SIG-M5 (cell line): ENCODE measurements around the gene INA.
"Not testable (repeated sequence)": the region's sequence is repeated elsewhere in the genome, so short reads cannot be mapped to it uniquely, and the experiment has no call there.

ENCODE experiments used
- DNase-seq: peaks from one replicate; lab custom pipeline; 2025; lab: John Stamatoyannopoulos, UW

The INA gene

GRCh38 chr10:103276896-103277712 is at the start of gene INA:
Gene INA, plus strand, starts transcription at chr10:103277138. Its CDS starts 74 bp downstream, at chr10:103277212.
- no peak for DNase-seq

DNA sequence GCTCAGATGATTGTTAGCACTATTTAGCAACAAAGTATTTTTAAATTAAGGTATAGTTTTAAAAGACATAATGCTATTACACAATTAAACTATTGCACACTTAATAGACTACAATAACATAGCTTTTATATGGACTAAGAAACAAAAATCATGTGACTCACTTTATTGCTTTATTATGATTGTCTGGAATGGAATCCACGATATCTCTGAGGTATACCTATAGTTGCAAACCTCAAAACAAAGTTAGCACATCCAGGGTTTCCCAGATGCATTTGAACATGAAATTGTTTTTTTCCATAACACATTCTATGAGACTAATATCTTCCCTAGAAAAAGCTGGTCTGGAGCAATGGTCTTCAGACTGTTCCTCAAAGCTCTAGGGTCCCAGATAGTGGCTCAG is 49.5 kb upstream of the INA start:
- DNase-seq, result no peak

GRCh38 chr10:103231047-103231551 is 45.8 kb upstream of the INA start:
- no peak for DNase-seq

- DNase-seq, result no peak
Observed at GRCh38 chr10:103232131-103232673, 44.7 kb upstream of the INA start.

DNA sequence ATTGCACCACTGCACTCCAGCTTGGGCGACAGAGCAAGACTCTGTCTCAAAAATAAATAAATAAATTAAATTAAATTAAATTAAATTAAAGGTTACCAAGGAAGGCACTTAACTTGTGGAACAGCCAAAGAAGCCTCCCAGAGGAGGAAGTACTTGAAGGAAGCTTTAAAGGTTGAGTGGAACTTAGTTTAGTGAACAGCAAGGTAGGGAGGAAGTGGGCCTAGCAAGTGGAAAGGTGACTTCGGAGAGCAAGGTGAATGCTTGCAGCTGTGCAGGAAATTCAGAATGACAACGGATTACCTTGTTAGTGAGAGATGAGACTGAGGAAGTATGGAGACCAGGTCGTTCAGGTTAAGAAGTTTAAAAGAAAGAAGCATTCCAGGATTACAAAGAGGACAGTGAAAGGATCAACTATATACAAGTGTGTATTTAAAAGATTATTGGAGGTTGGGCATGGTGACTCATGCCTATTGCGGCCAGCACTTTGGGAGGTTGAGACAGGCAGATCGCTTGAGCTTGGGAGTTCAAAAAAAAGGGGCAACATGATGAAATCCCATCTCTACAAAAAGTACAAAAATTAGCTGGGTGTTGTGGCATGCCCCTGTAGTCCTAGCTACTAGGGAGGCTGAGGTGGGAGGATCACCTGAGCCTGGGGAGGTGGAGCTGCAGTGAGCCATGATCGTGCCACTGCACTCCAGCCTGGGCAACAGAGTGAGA is 44.0 kb upstream of the INA start:
- DNase-seq, result no peak

GRCh38 chr10:103235775-103236174 is 41.2 kb upstream of the INA start:
- no peak for DNase-seq

GRCh38 chr10:103238506-103239252 is 38.3 kb upstream of the INA start:
- DNase-seq, result no peak

DNA sequence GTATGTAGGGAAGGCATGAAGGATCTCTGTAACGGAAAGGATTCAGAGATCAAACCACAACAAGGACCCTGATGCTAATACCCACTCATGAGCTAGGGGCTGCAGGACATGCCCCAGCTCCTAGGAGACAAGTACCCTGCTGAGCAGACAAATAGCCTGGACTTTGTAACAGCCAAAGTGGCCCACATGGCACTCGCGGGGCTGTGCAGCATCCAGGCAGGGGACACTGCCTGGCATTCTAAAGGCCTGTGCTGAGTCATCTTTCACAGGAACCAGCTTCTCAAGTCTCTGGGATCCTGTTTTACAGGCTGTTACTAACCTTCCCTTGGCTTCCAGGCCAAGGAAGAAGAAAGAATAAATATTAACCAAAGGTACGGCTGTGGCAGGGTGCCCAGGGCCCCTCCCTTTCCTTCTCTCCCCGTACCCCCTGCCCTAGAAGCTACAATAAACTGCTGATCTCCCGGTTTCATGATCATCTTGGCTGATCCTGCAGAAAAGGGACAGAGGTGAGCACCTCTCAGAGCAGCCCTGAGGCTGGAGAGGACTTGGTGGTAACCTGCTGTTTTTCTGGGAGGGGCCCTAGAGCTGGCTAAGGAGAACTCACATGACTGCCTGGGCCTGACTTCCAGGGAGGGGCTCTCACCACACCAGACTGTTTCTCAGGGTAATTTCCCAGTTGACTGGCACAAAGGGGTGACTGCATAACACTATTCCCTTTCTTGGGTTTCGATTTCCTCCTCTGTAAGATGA is 35.5 kb upstream of the INA start:
- DNase-seq, result no peak

DNA sequence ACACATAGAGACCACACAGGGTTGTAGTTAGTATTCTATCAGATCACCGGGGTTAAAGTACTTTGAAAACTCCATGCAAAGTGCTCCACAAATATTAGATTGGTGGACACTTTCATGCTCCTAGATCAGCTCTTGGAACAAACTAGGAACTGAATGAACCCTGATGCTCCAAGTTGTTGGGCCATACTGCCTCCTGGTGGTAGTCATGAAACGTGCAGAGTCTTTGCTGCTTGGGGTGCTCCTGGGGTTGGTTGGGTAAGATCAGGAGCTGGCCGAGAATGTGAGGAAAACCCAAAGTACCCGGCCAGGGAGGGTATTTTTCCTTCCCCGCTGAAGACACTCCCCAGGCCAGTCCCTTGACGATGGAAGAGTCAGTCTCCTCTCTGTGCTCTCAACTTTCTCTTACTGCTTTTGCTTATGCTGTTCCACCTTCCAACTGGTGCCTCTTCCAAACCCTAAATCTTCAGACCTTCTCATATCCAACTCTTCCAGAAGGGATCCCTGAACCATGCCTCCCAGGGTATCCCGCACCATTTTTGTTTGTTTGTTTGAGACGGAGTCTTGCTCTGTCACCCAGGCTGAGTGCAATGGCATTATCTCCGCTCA is 32.2 kb upstream of the INA start:
- DNase-seq, result no peak

- DNase-seq, result not testable (repeated sequence)
Observed at GRCh38 chr10:103245587-103245986, 31.4 kb upstream of the INA start, which contains the start of gene RPEL1. Gene RPEL1, plus strand, starts transcription at chr10:103245887. Its CDS starts 110 bp downstream, at chr10:103245997.

GRCh38 chr10:103246324-103246723 is 30.6 kb upstream of the INA start:
- DNase-seq, result no peak

GRCh38 chr10:103254113-103254512 is 22.8 kb upstream of the INA start:
- no peak for DNase-seq

GRCh38 chr10:103254538-103255325 is 22.2 kb upstream of the INA start:
- no peak for DNase-seq

- no peak for DNase-seq
Observed at GRCh38 chr10:103256613-103257012, 20.3 kb upstream of the INA start.

- no peak for DNase-seq
Observed at GRCh38 chr10:103257812-103258211, 19.1 kb upstream of the INA start.

DNA sequence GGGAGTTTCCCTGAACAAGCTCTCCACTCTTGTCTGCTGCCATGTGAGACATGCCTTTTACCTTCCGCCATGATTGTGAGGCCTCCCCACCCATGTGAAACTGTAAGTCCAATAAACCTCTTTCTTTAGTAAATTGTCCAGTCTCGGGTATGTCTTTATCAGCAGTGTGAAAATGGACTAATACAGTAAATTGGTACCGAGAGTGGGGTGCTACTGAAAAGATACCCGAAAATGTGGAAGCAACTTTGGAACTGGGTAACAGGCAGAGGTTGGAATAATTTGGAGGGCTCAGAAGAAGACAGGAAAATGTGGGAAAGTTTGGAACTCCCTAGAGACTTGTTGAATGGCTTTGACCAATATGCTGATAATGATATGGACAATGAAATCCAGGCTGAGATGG is 18.0 kb upstream of the INA start:
- not testable (repeated sequence) for DNase-seq

DNA sequence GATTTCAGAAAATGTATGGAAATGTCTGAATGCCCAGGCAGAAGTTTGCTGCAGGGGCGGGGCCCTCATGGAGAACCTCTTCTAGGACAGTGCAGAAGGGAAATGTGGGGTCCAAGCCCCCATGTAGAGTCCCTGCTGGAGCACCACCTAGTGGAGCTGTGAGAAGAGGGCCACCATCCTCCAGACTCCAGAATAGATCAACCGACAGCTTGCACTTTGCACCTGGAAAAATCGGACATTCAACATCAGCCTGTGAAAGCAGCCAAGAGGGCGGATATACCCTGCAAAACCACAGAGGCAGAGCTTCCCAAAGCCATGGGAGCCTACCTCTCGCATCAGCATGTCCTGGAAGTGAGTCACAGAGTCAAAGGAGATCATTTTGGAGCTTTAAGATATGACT is 16.9 kb upstream of the INA start:
- DNase-seq, result no peak

DNA sequence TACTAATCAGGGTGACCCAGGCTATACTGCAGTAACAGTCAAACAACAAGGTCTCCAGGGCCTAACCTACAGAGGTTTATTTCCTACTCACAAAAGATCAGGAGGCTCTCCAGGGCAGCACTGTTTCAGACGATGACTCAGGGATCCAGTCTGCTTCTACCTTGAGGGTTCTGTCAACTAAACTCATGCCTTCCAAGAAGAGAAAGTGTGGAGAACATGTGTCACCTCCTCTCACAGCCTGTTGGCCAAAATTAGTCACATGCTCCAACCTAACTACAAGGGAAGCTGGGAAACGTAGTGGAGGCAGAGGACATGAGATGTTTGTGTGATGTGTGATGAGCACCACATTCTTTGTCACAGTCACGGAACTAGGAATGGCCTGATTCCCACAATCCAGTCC is 14.7 kb upstream of the INA start:
- no peak for DNase-seq

GRCh38 chr10:103265717-103266329 is 11.1 kb upstream of the INA start:
- DNase-seq, result no peak

- DNase-seq, result no peak
Observed at GRCh38 chr10:103273041-103273441, 3.9 kb upstream of the INA start.
